GM10266 (cell line): ENCODE data around the gene UFSP1.

Experiments used
- DNase-seq: peaks from one replicate; pipeline ENCODE4 v3.0.0; 2012; ENCODE audit errors: extremely low spot score
- CTCF ChIP-seq: IDR thresholded peaks from 2 replicates; pipeline ENCODE4 v1.5.1; 2012; ENCODE audit warnings: mild to moderate bottlenecking, low read depth; ENCODE audit not compliant: control insufficient read depth, insufficient read depth; ENCODE audit errors: missing control alignments

The UFSP1 gene

GRCh38 chr7:100839361-100839760 lies 50.2 kb downstream of the UFSP1 start:
- no peak for DNase-seq
- no peak for TF ChIP-seq CTCF
